ENCODE data around the gene PKD2. TPM values are rescaled to one million over a fixed set of nuclear protein-coding genes. Genes with fewer than 3 reads are reported as not detected.

PKD2 gene
- total RNA-seq: 100 to 1,000 TPM; 254 to 259 TPM

DNA sequence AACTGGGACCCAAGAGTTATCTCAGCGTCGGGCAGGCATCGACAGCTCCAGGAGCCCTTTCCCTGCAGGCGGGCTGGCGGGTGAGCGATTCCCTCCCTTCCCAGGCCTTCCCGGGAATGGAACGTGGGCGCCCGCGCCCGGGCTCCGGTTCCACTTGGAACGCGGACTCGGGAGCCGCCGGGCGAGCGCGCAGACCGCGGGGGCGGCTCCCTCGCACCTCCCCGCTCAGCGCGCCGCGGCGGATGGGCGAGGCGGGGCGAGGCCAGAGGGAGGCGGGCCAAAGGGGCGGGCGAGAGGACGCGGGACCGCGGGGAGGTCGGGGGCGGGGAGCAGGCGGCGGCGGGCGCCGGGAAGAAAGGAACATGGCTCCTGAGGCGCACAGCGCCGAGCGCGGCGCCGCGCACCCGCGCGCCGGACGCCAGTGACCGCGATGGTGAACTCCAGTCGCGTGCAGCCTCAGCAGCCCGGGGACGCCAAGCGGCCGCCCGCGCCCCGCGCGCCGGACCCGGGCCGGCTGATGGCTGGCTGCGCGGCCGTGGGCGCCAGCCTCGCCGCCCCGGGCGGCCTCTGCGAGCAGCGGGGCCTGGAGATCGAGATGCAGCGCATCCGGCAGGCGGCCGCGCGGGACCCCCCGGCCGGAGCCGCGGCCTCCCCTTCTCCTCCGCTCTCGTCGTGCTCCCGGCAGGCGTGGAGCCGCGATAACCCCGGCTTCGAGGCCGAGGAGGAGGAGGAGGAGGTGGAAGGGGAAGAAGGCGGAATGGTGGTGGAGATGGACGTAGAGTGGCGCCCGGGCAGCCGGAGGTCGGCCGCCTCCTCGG, at the start of gene PKD2:
PKD2 (plus strand) TSS at position 332 of the 818 bp plus-strand sequence; CDS start at position 431, 99 bp downstream.
- Histone ChIP-seq H3K27me3 (replicated peaks; ENCODE audit: insufficient read depth) (no peaks in the 10 kb centered on the region), H3K9me3 (no peaks in the 10 kb centered on the region), H3K27ac (peak within 1 kb of the TSS; percentile 98), H3K36me3 (no peaks in the 10 kb centered on the region), H3K4me3 (peak within 1 kb of the TSS; percentile 89), H3K4me1 (ENCODE audit: control insufficient read depth in 1 of 2, low read depth in 2 of 2) (peaks cover 11 to 65% of the 10 kb centered on the region in 2 donors)
- TF ChIP-seq, protein P1, sequence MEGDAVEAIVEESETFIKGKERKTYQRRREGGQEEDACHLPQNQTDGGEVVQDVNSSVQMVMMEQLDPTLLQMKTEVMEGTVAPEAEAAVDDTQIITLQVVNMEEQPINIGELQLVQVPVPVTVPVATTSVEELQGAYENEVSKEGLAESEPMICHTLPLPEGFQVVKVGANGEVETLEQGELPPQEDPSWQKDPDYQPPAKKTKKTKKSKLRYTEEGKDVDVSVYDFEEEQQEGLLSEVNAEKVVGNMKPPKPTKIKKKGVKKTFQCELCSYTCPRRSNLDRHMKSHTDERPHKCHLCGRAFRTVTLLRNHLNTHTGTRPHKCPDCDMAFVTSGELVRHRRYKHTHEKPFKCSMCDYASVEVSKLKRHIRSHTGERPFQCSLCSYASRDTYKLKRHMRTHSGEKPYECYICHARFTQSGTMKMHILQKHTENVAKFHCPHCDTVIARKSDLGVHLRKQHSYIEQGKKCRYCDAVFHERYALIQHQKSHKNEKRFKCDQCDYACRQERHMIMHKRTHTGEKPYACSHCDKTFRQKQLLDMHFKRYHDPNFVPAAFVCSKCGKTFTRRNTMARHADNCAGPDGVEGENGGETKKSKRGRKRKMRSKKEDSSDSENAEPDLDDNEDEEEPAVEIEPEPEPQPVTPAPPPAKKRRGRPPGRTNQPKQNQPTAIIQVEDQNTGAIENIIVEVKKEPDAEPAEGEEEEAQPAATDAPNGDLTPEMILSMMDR (IDR thresholded peaks at IDR 0.05): no peak
- peak; percentile 78 for ATAC-seq (ENCODE audit: insufficient number of reproducible peaks, low FRiP score, low read depth)
- peak; percentile 50 for DNase-seq (ENCODE audit: low spot score)

DNA sequence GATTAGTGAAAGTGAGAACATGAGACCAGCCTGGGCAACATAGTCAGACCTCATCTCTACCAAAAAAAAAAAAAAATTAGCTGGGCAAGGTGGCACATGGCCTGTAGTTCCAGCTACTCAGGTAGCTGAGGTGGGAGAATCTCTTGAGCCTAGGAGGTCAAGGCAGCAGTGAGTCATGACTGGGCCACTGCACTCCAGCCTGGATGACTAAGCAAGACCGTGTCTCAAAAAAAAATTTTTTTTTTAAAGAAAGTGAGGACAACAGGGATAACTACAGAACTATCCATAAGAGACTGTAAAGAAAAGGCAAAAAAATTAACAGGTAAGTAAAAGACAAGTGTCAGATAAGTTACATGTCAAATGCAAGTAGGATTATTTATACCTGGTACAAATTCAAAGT, 45.4 kb upstream of the PKD2 start:
- TF ChIP-seq, protein P1 (IDR thresholded peaks at IDR 0.05): no peak
- Histone ChIP-seq H3K27ac (no peak overlapping the region), H3K4me3 (no peak overlapping the region), H3K4me1 (ENCODE audit: control insufficient read depth in 1 of 2, low read depth in 2 of 2) (no peaks in the 10 kb centered on the region), H3K27me3 (replicated peaks; ENCODE audit: insufficient read depth) (no peaks in the 10 kb centered on the region), H3K36me3 (no peaks in the 10 kb centered on the region), H3K9me3 (no peaks in the 10 kb centered on the region)
- no peak for ATAC-seq (ENCODE audit: insufficient number of reproducible peaks, low FRiP score, low read depth)
- no peak for DNase-seq (ENCODE audit: low spot score)

DNA sequence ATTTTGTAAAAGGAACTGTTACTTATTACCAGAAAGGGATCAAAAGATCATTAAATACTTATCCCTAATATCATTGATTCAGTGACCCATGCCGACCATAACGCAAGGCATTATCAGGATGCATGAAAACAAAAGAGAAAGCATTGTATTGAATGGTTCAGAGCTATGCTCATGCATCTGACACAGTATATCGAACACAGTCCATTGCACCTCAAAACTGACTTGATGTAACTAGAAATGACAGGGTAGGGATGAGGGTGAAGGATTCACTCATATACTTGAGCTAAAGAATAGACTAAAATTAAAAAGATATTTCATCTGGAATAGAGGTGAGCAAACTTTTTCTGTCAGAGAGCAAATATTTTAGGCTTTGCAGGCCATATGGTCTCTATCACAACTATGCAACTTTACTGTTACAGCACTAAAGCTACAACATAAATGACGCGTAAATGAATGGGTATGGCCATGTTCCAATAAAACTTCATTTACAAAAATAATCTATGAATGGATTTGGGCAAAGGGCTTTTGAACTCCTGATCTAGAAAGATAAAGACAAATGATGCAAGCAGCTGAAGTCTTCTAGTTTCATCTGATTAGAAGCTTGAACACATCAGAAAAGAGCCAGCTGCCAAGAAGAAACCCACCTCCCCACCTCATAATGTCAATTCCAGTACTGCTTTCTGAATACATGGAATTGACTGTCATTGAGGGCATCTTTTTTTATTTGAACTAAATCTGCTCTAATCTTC, 44.9 kb upstream of the PKD2 start:
- TF ChIP-seq, protein P1 (IDR thresholded peaks at IDR 0.05): no peak
- Histone ChIP-seq H3K4me1 (ENCODE audit: control insufficient read depth in 1 of 2, low read depth in 2 of 2) (no peaks in the 10 kb centered on the region), H3K4me3 (no peak overlapping the region), H3K27ac (no peak overlapping the region), H3K36me3 (no peaks in the 10 kb centered on the region), H3K9me3 (no peaks in the 10 kb centered on the region), H3K27me3 (replicated peaks; ENCODE audit: insufficient read depth) (no peaks in the 10 kb centered on the region)
- DNase-seq (ENCODE audit: low spot score): no peak
- ATAC-seq (ENCODE audit: insufficient number of reproducible peaks, low FRiP score, low read depth): no peak

DNA sequence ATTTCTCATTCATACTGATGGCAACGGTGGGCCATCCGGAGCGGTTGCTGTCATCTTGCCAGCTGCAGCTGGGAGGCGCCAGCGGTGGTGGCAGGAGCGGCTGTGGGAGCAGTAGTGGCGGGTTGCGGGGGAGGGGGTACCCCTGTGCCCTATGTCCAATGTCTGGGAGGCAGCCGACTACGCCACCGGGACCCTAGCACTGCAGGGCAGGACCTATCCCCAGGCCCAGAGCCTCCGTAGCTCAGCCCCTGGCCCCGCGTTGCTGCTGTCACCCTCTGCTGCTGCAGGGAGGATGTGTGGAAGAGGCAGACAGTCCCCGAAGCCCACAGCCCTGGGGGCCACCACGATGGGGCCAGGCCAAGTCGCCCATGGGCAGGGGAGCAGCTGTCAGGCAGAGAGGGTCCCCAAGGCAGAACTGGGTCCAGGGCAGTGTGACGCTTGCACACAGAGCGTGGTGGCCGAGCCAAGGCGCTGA, 41.9 kb upstream of the PKD2 start:
- no peaks in the 10 kb centered on the region for H3K4me1 ChIP-seq (ENCODE audit: control insufficient read depth in 1 of 2, low read depth in 2 of 2)
- ATAC-seq (ENCODE audit: insufficient number of reproducible peaks, low FRiP score, low read depth): no peak
- DNase-seq (ENCODE audit: low spot score): no peak
- TF ChIP-seq, protein P1 (IDR thresholded peaks at IDR 0.05): no peak
- no peaks in the 10 kb centered on the region for H3K27me3 ChIP-seq (replicated peaks; ENCODE audit: insufficient read depth)
- no peaks in the 10 kb centered on the region for H3K36me3 ChIP-seq
- no peak overlapping the region for H3K27ac ChIP-seq
- H3K4me3 ChIP-seq: no peak overlapping the region
- no peaks in the 10 kb centered on the region for H3K9me3 ChIP-seq

DNA sequence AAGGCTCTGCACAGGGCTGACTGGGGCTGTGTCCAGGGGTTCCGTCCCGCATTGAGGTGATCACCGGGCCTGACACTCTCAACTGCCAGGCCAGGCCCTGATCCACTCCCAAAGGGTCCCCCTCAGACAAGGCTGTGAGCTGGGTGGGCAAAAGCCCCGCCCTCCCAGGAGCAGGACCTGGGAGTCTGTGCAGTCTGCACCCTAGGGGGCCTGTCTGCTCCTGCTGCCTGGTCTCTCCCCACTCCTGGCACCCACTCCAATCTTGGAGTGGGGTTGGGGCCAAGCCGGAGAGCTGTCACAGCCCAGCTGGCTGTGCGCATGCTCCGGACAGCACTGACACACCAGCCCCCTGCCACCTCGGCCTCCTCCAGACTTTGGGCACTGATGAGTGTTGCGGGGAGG, 41.3 kb upstream of the PKD2 start:
- H3K4me1 ChIP-seq (ENCODE audit: control insufficient read depth in 1 of 2, low read depth in 2 of 2): no peaks in the 10 kb centered on the region
- H3K4me3 ChIP-seq: no peak overlapping the region
- ATAC-seq (ENCODE audit: insufficient number of reproducible peaks, low FRiP score, low read depth) (no peak), DNase-seq (ENCODE audit: low spot score) (no peak)
- H3K9me3 ChIP-seq: no peaks in the 10 kb centered on the region
- no peaks in the 10 kb centered on the region for H3K27me3 ChIP-seq (replicated peaks; ENCODE audit: insufficient read depth)
- H3K36me3 ChIP-seq: no peaks in the 10 kb centered on the region
- TF ChIP-seq, protein P1 (IDR thresholded peaks at IDR 0.05): no peak
- H3K27ac ChIP-seq: no peak overlapping the region
